Duodenal mucosa (tissue), 2 donors: ENCODE results near the gene EXOC8.

Experiments used
- H3K27ac ChIP-seq: one replicate; pipeline ENCODE4 v1.7.0; 2013; ENCODE audit warnings: low read depth, low read length
- H3K27me3 ChIP-seq, 2 donors: one replicate each; pipeline ENCODE4 v1.7.0; 2013; ENCODE audit warnings: low read length in 2 of 2, control low read depth in 1 of 2; ENCODE audit not compliant: insufficient read depth in 2 of 2, control insufficient read depth in 1 of 2
- H3K36me3 ChIP-seq, 2 donors: one replicate each; pipeline ENCODE4 v1.7.0; 2013; ENCODE audit warnings: low read length in 2 of 2, control low read depth in 1 of 2; ENCODE audit not compliant: insufficient read depth in 2 of 2, control insufficient read depth in 1 of 2
- H3K4me1 ChIP-seq, 2 donors: one replicate each; pipeline ENCODE4 v1.7.0; 2013; ENCODE audit warnings: low read length in 2 of 2, control low read depth in 1 of 2; ENCODE audit not compliant: insufficient read depth in 2 of 2, control insufficient read depth in 1 of 2
- H3K4me3 ChIP-seq, 2 donors: one replicate each; pipeline ENCODE4 v1.7.0; 2013; ENCODE audit warnings: low read length in 2 of 2, low read depth in 1 of 2
- H3K9ac ChIP-seq, 2 donors: one replicate each; pipeline ENCODE4 v1.7.0; 2013; ENCODE audit warnings: low read length in 2 of 2, low read depth in 1 of 2
- H3K9me3 ChIP-seq, 2 donors: one replicate each; pipeline ENCODE4 v1.7.0; 2013; ENCODE audit warnings: low read length in 2 of 2, control low read depth in 1 of 2; ENCODE audit not compliant: control insufficient read depth in 1 of 2

The EXOC8 gene

GRCh38 chr1:231286603-231287002 lies 51.0 kb downstream of the EXOC8 start:
- H3K4me3 ChIP-seq, result no peak overlapping the region
- no peaks in the 10 kb centered on the region for H3K36me3 ChIP-seq
- H3K9ac ChIP-seq, result no peak overlapping the region
- no peaks in the 10 kb centered on the region for H3K4me1 ChIP-seq
- H3K27me3 ChIP-seq, result no peaks in the 10 kb centered on the region
- no peak overlapping the region for H3K27ac ChIP-seq
- H3K9me3 ChIP-seq, result no peaks in the 10 kb centered on the region

GRCh38 chr1:231284441-231284840 lies 53.2 kb downstream of the EXOC8 start:
- no peaks in the 10 kb centered on the region for H3K4me1 ChIP-seq
- H3K9ac ChIP-seq, result no peak overlapping the region
- no peak overlapping the region for H3K27ac ChIP-seq
- H3K36me3 ChIP-seq, result no peaks in the 10 kb centered on the region
- no peaks in the 10 kb centered on the region for H3K9me3 ChIP-seq
- no peak overlapping the region for H3K4me3 ChIP-seq
- no peaks in the 10 kb centered on the region for H3K27me3 ChIP-seq
